ENCODE results near the gene DMRTB1.

DMRTB1 gene

GRCh38 chr1:53484705-53485477, 25.7 kb downstream of the DMRTB1 start:
- DNase-seq (ENCODE audit: extremely low read depth in 1 of 2, low read depth in 1 of 2) = no peak

- DNase-seq (ENCODE audit: extremely low read depth in 1 of 2, low read depth in 1 of 2) = peak; percentile 36 to 44
These were observed 26.5 kb downstream of the DMRTB1 start for GRCh38 chr1:53485478-53486394.

- DNase-seq (ENCODE audit: extremely low read depth in 1 of 2, low read depth in 1 of 2) = no peak
These were observed 27.3 kb downstream of the DMRTB1 start for GRCh38 chr1:53486395-53487026.

- no peak for DNase-seq (ENCODE audit: extremely low read depth in 1 of 2, low read depth in 1 of 2)
These were observed 31.2 kb downstream of the DMRTB1 start for GRCh38 chr1:53490351-53490750.

- DNase-seq (ENCODE audit: extremely low read depth in 1 of 2, low read depth in 1 of 2) = no peak
These were observed 36.6 kb downstream of the DMRTB1 start for GRCh38 chr1:53495633-53496345.

GRCh38 chr1:53498555-53499131, 39.4 kb downstream of the DMRTB1 start:
- no peak for DNase-seq (ENCODE audit: extremely low read depth in 1 of 2, low read depth in 1 of 2)

- DNase-seq (ENCODE audit: extremely low read depth in 1 of 2, low read depth in 1 of 2) = no peak
These were observed 40.3 kb downstream of the DMRTB1 start for GRCh38 chr1:53499257-53500203.

- DNase-seq (ENCODE audit: extremely low read depth in 1 of 2, low read depth in 1 of 2) = no peak
These were observed 41.2 kb downstream of the DMRTB1 start for GRCh38 chr1:53500204-53501064.

GRCh38 chr1:53501065-53502005, 42.1 kb downstream of the DMRTB1 start:
- no peak for DNase-seq (ENCODE audit: extremely low read depth in 1 of 2, low read depth in 1 of 2)

- no peak for DNase-seq (ENCODE audit: extremely low read depth in 1 of 2, low read depth in 1 of 2)
These were observed 43.6 kb downstream of the DMRTB1 start for GRCh38 chr1:53502641-53503432.

GRCh38 chr1:53503433-53504217, 44.4 kb downstream of the DMRTB1 start:
- DNase-seq (ENCODE audit: extremely low read depth in 1 of 2, low read depth in 1 of 2) = no peak

GRCh38 chr1:53504901-53505300, 45.7 kb downstream of the DMRTB1 start:
- no peak for DNase-seq (ENCODE audit: extremely low read depth in 1 of 2, low read depth in 1 of 2)

- DNase-seq (ENCODE audit: extremely low read depth in 1 of 2, low read depth in 1 of 2) = no peak
These were observed 46.2 kb downstream of the DMRTB1 start for GRCh38 chr1:53505401-53505800.

GRCh38 chr1:53505891-53506290, 46.7 kb downstream of the DMRTB1 start:
- no peak for DNase-seq (ENCODE audit: extremely low read depth in 1 of 2, low read depth in 1 of 2)

GRCh38 chr1:53506355-53507050, 47.3 kb downstream of the DMRTB1 start:
- DNase-seq (ENCODE audit: extremely low read depth in 1 of 2, low read depth in 1 of 2) = no peak
